Measurements from ENCODE around the gene SEMA4C.

GRCh38 chr2:96828874-96829273, 41.0 kb downstream of the SEMA4C start:
- TF ChIP-seq ZNF124 (CRISPR knock-in tag; IDR thresholded peaks at IDR 0.05) (no peak), POLR2AphosphoS5 (IDR thresholded peaks at IDR 0.05; ENCODE audit: control insufficient read depth, insufficient read depth, low read depth, low read length) (no peak), EP300 (IDR thresholded peaks at IDR 0.05; ENCODE audit: low read length) (no peak)
